Keratinocyte (primary cell): ENCODE measurements around the gene MYO1D.

Source experiments
- CTCF ChIP-seq, 3 experiments: IDR thresholded peaks in 1 of 3; conservative IDR thresholded peaks in 1 of 3; optimal IDR thresholded peaks in 1 of 3; 2 replicates in 2 of 3; 3 replicates in 1 of 3; pipeline versions ENCODE3 to v1.5.1; 2011; ENCODE audit warnings: low read length in 3 of 3, mild to moderate bottlenecking in 3 of 3, moderate library complexity in 2 of 3, control low read depth in 1 of 3, inconsistent platforms in 1 of 3; ENCODE audit not compliant: insufficient read depth in 2 of 3; ENCODE audit errors: extremely low read depth in 1 of 3
- EZH2 ChIP-seq: IDR thresholded peaks from one replicate; pipeline ENCODE4 v1.6.1; 2012; ENCODE audit warnings: inconsistent platforms, mild to moderate bottlenecking, low read length, moderate library complexity

GRCh38 chr17:32523827-32524552 lies 352.9 kb downstream of the MYO1D start:
- TF ChIP-seq EZH2 (no peak), CTCF (optimal IDR thresholded peaks at IDR 0.05 in 1 of 3, IDR thresholded peaks at IDR 0.05 in 1 of 3, conservative IDR thresholded peaks at IDR 0.05 in 1 of 3; ENCODE audit: extremely low read depth in 1 of 3, insufficient read depth in 2 of 3, low read length in 3 of 3) (no peak)
